HL-60/S4 treated with retinoic acid at 250 ng/mL for 4 days and 3 days (cell line): ENCODE results near the gene NCOR1.
"Not testable (repeated sequence)": the region's sequence is repeated elsewhere in the genome, so short reads cannot be mapped to it uniquely, and the experiment has no call there.

ENCODE experiments used
- in situ Hi-C: fragments of 300-500 bp; cut with MboI; formaldehyde crosslinking; loops from 2 replicates; pipeline ENCODE4 v1.7.0; 2022; ENCODE audit warnings: low sequenced_read_pairs

NCOR1 gene

DNA sequence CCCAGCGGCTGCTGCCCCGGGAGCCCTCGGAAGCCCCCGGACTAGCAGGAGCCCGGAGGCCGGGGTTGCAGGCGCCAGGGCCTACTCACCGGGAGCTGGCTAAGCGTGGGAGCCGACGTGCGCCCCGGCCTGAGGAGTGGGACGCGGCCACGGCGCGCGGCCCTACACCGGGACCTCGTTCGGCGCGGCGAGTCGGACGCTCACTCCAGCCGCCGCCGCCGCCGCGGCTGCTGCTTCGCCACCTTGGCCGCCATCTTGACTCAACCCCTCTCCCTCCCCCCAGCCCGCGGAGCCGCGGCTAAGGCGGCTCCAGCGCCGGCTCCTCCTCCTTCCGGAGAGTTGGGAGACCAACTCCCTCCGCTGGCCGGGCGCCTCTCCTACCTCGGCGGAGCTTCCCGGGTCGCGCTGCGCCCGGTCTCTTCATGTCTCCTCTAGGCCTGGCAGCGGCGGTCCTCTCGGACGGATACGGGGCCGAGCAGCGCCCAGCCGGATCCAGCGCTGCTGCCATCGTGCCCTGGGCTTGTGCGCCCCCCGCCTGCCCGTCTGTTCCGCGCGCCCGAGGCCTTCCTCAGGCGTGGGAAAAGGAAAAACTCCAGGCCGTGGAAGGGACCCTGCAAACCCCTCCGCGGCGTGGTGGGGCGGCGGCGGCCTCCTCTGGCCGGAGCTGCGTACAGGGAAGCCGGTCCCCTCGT is at the start of gene NCOR1:
TSS of gene NCOR1 (minus strand) at position 262 of the 692 bp plus-strand sequence. CDS start 20,965 bp downstream, outside the sequence.
- in situ Hi-C loops = no loop called here

DNA sequence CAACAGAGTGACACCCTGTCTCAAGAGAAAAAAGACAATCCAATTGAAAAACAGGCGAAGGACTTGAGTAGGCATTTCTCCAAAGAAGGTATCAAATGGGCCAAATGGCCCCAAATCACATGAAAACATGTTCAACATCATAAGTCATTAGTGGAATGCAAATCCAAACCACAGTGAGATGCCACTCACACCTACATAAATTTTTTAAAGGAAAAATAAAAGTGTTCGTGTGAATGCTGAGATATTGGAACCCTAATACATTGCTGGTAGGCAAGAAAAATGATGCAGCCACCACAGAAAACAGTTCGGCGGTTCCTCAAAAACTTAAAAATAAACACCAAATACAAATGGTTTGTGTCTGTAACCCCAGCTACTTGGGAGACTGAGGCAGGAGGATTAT is 46.9 kb upstream of the NCOR1 start:
- in situ Hi-C loops = no loop called here

DNA sequence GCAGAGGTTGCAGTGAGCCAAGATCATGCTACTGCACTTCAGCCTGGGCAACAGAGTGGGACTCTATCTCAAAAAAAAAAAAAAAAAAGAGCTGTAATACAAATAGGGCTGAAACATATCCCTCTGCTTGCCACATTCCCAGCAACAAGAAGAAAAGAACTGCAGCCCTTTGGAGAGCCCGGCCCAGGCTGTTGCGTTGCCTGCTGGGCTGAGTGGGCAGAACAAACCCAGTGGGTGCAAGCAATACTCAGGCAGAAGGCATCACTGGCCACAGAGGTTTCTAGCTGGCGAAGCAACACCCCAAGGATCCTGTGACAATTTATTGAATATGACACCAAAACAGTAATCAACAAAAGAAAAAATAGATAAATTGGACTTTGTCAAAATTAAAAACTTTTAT is 45.7 kb upstream of the NCOR1 start:
- in situ Hi-C loops = no loop called here

DNA sequence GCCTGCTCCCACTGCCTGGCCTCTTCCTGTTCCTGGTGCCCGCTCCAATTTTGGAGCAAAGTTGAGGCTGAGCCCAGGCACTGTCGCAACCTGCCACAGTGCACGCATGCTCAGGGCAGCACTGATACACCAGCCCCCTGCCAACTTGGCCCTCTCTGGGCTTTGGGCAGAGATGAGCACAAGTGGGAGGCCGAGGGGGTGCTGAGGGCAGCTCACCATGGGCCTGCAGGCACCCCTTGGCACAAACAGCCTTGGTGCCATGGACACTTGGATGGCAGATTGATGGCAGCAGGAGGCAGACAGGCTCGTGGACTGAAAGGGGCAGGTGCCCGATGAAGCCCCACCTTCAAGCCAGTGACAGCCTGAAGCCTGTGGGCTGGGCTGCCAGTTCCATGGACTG is 44.6 kb upstream of the NCOR1 start:
- in situ Hi-C loops = no loop called here

DNA sequence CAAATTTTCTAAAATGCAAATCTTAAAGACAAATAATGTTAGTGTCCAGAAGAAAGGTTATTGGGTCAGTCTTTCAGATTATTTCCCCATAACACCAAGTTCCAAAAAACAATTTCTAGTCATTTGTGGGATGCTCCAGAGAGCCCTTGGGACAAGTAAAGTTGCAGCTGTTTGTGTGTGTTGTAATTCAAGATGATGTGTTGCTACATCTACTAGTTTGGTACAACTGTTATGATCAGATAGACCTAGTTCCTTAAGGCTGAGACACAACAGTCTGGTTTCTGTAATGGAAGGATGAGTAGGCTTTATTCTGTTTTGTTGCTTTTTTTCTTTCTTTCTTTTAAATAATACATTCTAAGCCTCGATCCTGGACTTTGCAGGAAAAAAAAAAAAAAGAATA is 43.6 kb upstream of the NCOR1 start:
- in situ Hi-C loops = no loop called here

DNA sequence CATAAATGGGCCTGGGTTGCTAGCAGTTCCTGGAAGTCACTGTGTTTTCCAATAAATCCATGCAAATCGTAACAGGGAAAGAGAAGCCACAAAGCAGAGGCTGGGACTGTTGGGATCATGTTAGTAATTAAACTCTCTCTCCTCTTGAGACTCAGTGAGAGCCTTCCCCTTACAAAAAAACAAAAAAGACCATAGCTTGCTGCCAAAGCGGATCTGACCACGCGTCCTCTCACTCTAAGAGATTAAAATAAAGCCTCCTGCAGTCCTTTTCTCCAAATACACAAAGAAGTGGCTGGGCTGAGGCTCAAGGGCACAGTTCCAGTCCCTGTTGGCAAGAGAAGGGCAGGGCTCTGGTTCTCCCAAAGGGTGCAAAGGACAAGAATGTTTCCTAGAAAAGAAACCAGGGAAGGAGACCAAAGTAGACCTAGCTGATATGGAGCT is 40.2 kb upstream of the NCOR1 start:
- in situ Hi-C loops = no loop called here

DNA sequence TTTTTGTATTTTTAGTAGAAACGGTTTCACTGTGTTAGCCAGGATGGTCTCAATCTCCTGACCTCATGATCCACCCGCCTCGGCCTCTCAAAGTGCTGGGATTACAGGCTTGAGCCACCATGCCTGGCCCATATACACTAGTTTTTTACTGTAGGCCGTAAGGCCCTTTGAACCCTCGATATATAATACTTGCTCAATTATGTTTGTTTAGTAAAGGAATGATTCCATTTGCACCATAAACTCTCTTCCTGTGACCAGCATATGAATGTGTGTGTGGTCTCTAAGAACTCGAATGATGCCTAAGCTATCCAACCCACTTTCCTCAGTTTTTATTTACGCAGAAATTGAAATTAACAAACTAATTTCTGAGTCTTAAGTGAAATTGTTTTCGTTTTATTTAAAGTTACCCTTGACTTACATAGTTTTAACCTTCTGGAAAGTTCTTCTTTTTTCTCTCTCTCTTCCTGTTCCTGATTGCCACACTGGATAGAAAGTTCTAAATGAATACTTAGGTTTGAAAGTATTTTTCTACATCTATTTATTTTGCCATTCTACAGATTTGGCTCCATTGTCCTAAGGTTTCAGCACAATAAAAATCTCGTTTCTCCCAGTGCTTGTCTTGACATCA is 39.6 kb upstream of the NCOR1 start:
- in situ Hi-C loops = no loop called here

DNA sequence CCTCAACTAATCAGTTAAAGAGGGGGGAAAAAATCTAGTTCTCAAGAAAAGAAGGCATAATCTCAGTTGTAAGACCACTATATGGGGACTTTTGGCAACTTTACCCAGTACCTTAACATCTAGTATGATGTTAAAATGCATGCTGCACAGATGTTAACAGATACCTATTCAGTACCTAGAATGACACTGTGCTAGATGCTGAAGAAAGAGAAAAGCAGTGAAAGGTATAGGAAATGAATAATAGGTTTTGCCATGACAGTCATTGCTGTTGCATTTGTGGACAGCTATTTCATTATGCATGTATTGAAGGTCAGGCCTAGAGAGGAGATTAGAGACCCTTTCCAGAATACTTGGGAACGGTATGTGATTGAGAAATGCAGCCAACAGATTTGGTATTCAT is 36.2 kb upstream of the NCOR1 start:
- in situ Hi-C loops = no loop called here

DNA sequence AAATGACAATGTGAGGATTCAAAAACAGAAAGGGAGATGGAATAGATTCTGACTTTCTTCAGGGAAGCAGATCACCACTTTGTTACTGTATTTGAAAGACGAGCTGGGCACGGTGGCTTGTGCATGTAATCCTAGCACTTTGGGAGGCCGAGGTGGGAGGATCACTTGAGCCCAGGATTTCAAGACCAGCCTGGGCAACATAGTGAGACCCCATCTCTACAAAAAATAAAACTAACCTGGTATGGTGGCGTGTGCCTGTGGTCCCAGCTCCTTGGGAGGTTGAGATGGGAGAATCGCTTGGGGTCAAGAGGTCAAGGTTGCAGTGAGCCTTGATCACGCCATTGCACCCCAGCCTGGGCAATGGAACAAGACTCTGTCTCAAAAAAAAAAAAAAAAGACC is 35.7 kb upstream of the NCOR1 start:
- in situ Hi-C loops = no loop called here

DNA sequence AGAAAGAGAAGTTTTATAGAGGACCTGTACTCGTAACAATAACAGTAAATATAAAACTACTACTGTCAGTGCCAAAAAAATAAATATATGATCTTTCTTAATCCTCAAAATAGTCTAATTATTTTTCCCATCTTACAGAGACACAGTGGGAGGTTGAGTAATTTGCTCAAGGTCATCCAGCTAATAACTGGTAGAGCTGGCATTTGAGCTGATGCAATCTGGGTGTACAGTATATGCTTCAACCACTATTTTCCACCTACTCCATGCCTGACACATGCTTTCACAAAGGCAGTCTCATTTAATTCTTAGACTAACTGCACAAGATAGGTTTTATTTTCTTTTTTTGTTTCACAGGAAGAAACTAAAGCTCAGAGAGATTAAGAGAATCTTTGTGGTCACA is 35.3 kb upstream of the NCOR1 start:
- in situ Hi-C loops = no loop called here

DNA sequence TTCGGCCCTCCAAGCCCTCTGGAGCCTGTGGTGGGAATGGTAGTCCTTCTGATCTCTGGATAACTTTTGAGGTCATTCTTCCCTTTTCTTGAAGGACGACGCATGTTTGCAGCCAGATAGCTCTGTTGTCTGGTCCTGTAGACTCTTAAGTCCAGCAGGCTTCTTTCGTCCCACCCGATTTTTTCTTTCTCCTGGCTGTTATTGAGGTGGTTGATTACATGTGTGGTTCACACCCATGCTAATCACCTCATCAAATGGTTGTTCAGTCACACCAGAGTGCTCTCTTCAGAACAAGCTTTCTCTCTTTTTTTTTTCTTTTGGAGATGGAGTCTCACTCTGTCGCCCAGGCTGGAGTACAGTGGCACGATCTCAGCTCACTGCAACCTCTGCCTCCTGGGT is 32.3 kb upstream of the NCOR1 start:
- in situ Hi-C loops = no loop called here

DNA sequence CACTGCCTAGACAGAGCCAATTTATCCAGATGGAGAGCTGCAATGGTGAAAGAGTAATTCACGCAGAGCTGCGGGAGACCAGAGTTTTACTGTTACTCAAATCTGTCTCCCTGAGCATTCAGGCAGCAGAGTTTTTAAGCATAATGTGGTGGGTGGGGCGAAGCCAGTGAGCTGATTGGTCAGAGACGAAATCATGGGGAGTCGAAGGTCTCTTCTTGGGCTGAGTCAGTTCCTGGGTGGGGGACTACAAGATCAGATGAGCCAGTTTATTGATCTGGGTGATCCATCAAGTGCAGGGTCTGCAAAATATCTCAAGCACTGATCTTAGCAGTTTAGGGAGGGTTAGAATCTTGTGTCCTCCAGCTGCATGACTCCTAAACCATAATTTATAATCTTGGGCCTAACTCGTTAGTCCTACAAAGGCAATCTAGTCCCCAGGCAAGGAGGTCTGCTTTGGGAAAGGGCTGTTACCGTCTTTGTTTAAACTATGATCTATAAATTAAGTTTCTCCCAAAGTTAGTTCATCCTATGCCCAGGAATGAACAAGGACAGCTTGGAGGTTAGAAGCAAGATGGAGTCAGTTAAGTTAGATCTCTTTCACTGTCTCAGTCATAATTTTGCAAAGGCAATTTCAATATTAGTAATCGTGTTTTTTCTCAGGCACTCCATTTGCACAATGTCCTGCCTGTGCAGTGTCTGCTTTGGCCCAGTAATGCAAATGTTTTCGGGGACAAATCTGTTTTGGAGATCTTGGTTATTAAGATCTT is 28.6 kb upstream of the NCOR1 start:
- in situ Hi-C loops = no loop called here

DNA sequence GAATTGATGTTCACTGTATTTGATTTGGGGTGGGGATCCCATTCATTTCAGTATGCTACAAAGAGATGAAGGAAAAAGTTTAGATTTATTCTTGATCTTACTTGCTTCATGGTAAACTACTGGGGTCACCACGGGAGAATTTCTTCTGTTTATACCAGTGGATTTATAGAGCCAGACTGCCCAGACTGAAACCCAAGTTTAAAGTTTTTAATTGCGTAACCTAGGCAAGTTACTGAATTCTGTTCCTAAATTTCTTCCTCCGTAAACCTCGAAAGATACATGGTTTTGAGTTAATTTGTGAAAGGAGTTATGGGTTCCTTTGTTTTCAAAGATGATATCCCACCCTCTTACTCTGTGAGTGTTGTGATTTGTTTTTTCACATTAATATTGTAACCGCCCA is 28.1 kb upstream of the NCOR1 start:
- in situ Hi-C loops = no loop called here

DNA sequence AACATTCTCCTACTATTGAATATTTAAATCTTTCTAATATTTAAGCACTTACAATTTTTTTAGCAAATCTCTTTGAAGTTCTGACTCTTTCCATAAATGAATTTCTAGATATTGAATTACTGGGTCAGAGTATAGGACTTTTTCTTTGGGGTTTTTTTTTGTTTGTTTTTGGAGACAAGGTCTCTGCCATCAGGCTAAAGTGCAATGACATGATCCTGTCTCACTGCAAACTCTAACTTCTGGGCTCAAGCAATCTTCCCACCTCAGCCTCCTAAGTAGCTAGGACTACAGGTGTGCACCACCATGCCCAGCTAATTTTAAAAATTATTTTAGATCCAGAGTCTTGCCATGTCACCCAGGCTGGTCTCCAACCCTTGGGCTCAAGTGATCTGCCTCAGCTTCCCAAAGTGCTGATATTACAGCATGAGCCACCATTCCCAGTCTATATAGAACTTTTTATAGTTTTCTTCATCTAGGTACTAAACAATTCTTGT is 26.6 kb upstream of the NCOR1 start:
- in situ Hi-C loops = no loop called here

DNA sequence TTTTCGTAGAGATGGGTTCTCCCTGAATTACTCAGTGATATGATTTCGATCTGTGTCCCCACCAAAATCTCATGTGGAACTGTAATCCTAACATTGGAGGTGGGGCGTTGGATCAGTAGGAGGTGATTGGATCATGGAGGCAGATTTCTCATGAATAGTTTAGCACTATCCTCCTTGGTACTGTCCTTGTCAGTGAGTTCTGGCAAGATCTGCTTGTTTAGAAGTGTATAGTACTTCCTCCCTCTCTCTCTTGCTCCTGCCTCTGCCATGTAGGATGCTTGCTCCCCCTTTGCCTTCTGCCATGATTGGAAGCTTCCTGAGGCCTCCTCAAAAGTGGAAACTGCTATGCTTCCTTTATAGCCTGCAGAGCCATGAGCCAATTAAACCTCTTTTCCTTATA is 24.6 kb upstream of the NCOR1 start:
- in situ Hi-C loops = no loop called here

DNA sequence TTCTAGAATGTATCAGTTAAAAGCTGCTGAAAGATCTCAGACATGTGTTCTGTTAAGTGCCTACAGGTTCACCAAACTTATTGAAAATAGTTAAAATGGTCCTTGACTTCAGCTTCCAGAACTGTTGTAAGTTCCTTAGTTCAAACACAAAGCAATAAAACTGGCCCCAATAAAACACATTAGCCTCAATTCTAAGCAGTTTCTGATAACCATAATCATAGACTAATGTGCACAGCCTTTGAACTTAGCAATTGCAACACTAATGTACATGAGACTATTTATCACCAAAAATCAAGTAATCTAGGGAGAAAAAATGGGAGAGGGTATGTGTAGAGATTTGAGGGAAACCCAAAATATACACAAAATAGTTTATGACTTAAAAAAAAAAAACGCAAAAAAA is 17.1 kb upstream of the NCOR1 start:
- in situ Hi-C loops = no loop called here

DNA sequence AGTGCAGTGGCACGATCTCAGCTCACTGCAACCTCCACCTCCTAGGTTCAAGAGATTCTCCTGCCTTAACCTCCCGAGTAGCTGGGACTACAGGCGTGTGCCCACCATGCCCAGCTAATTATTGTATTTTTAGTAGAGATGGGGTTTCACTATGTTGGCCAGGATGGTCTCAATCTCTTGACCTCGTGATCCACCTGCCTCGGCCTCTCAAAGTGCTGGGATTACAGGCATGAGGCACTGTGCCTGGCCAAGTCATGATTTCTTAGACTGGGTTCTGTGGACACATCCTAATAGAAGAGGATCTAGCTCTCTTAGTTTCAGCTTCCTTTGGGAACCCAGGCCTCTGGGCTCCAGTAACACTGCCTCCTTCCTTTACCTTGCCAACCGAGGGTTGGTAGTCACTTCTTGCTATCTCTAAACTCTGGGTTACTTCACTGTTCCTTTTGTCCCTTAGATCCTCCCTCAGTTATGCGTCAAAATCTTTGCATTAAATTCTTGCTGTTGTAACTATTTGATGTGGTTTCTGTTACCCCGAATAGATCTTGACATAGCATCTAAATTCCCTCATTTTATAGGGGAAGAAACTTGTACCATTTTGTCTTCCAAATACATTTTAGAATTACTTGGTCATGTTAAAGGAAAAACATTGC is 14.7 kb upstream of the NCOR1 start:
- in situ Hi-C loops = not testable (repeated sequence)

DNA sequence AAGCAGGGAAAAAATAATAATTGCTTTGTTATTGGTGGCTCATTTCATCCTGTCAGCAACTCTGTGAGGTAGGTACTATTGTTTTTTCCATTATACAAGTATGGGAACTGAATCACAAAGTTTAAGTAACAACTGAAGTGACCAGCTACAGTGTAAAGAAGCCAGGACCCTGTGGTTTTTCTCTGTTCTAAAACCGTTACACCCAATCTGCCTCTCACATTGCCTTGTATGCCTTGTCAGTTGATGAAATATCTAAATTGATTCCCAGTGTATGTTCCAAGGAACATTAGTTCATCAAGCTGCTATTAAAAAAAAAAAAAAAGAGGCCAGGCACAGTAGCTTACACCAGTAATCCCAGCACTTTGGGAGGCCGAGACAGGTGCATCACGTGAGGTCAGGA is 7.1 kb upstream of the NCOR1 start:
- in situ Hi-C loops = no loop called here

DNA sequence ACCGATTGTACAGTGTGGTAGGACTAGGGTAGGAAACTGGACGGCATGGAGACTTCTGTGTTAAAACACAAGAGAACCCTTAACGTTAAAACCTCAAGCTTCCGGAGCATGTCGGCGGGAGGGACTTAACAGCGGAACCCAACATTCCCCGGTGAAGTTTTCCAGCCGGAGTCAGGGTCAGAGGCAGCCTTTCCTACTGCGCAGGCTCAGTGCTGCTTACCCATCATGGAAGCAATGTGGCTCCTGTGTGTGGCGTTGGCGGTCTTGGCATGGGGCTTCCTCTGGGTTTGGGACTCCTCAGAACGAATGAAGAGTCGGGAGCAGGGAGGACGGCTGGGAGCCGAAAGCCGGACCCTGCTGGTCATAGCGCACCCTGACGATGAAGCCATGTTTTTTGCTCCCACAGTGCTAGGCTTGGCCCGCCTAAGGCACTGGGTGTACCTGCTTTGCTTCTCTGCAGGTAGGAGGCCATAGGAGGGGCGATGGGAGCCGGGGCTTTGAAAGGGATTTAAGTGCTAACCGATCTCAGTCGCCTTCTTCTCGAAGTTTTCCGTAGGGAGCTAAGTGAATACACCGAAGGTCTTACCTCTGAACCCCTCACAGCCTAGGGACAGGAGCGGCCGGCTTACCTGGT is 1.8 kb upstream of the NCOR1 start, which contains the start of gene PIGL:
TSS of gene PIGL (plus strand) at position 209 of the 634 bp plus-strand sequence. CDS start at position 226, 17 bp downstream.
- in situ Hi-C loops = no loop called here

DNA sequence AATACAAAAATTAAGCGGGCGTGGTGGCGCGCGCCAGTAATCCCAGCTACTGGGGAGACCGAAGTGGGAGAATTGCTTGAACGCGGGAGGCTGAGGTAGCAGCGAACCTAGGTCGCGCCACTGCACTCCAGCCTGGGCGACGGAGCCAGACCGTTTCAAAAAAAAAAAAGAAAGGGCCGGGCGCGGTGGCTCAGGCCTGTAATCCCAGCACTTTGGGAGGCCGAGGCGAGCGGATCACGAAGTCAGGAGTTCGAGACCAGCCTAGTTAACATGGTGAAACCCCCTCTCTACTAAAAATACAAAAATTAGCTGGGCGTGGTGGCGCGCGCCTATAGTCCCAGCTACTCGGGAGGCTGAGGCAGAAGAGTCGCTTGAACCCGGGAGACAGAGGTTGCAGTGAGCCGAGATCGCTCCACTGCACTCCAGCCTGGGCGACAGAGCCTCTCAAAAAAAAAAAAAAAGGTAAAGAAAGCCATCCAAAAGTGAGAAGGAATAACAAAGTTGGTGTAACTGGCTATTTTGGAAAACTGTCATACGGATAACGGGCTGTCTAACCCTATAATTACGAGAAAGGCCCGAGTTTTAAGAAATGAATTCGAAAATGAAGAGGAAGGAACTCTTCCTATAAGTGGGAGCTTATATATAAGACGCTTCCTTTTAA is 1.1 kb upstream of the NCOR1 start:
- in situ Hi-C loops = not testable (repeated sequence)
